WTC11 (cell line): Measurements from ENCODE around the gene COLQ. TPM values are rescaled to one million over a fixed set of nuclear protein-coding genes. Genes with fewer than 3 reads are reported as not detected.

Experiments
- ATAC-seq: fragments of 200-7000 bp; cut with Tn5 transposase; 2 replicates; pipeline ENCODE4 v1.10.0; 2021; ENCODE audit warnings: mild to moderate bottlenecking, moderate library complexity
- CTCF ChIA-PET: fragments of 300-600 bp; sonication (Branson Sonifier 250); formaldehyde crosslinking; loops from one replicate; lab custom pipeline; 2021; ENCODE audit warnings: antibody characterized with exemption; lab: Charles Lee
- POLR2A ChIA-PET: fragments of 350-600 bp; sonication (Branson Sonifier 250); formaldehyde crosslinking; loops from one replicate; lab custom pipeline; 2021; ENCODE audit warnings: antibody characterized with exemption; lab: Charles Lee
- DNase-seq: peaks from one replicate; pipeline ENCODE4 v3.0.0; 2021; ENCODE audit warnings: low spot score
- H3K27ac Mint-ChIP-seq: 2 replicates; pipeline ENCODE4 v1.8.0; 2021; ENCODE audit warnings: mixed read lengths
- H3K27me3 Mint-ChIP-seq: 2 replicates; pipeline ENCODE4 v1.8.0; 2021; ENCODE audit warnings: low read depth, mild to moderate bottlenecking, moderate library complexity, mixed read lengths
- H3K36me3 Mint-ChIP-seq: 2 replicates; pipeline ENCODE4 v1.8.0; 2021; ENCODE audit warnings: mixed read lengths
- H3K4me1 Mint-ChIP-seq: 2 replicates; pipeline ENCODE4 v1.8.0; 2022; ENCODE audit warnings: mixed read lengths
- H3K4me3 Mint-ChIP-seq: 2 replicates; pipeline ENCODE4 v1.8.0; 2021; ENCODE audit warnings: mild to moderate bottlenecking, moderate library complexity, mixed read lengths
- H3K9me3 Mint-ChIP-seq: 2 replicates; pipeline ENCODE4 v1.8.0; 2021; ENCODE audit warnings: mixed read lengths
- ESRRA ChIP-seq: sonication (generic); formaldehyde crosslinking; IDR thresholded peaks from 2 replicates; pipeline ENCODE4 v1.8.1; 2022; ENCODE audit warnings: mild to moderate bottlenecking, missing genetic modification reagents, borderline replicate concordance
- GTF2I ChIP-seq: fragments of 250-450 bp; sonication (Bioruptor Pico); conservative IDR thresholded peaks from 2 replicates; pipeline ENCODE4 v1.4.0; 2021; ENCODE audit warnings: mild to moderate bottlenecking
- HMGA2 ChIP-seq: fragments of 250-450 bp; sonication (Bioruptor Pico); IDR thresholded peaks from 2 replicates; pipeline ENCODE4 v1.4.0; 2021; ENCODE audit warnings: mild to moderate bottlenecking, moderate library complexity
- NFATC4 ChIP-seq: fragments of 250-450 bp; sonication (Bioruptor Pico); IDR thresholded peaks from 2 replicates; pipeline ENCODE4 v1.9.0; 2021; ENCODE audit warnings: mild to moderate bottlenecking
- RORB ChIP-seq: fragments of 250-450 bp; sonication (Bioruptor Pico); IDR thresholded peaks from 2 replicates; pipeline ENCODE4 v1.9.0; 2021; ENCODE audit warnings: mild to moderate bottlenecking
- SMAD3 ChIP-seq: sonication (generic); formaldehyde crosslinking; IDR thresholded peaks from 2 replicates; pipeline ENCODE4 v1.8.0; 2022; ENCODE audit warnings: missing genetic modification reagents, mild to moderate bottlenecking, borderline replicate concordance
- SP1 ChIP-seq: sonication (generic); formaldehyde crosslinking; conservative IDR thresholded peaks from 2 replicates; pipeline ENCODE4 v1.8.1; 2022; ENCODE audit warnings: missing genetic modification reagents
- TEAD4 ChIP-seq: sonication (generic); formaldehyde crosslinking; IDR thresholded peaks from 2 replicates; pipeline ENCODE4 v1.8.0; 2022; ENCODE audit warnings: mild to moderate bottlenecking, missing genetic modification reagents
- ZBTB21 ChIP-seq: sonication (generic); formaldehyde crosslinking; IDR thresholded peaks from 2 replicates; pipeline ENCODE4 v1.8.1; 2023; ENCODE audit warnings: mild to moderate bottlenecking, missing genetic modification reagents, borderline replicate concordance
- ZNF396 ChIP-seq: fragments of 250-450 bp; sonication (Bioruptor Pico); IDR thresholded peaks from 2 replicates; pipeline ENCODE4 v1.8.0; 2021; ENCODE audit warnings: mild to moderate bottlenecking, moderate library complexity, borderline replicate concordance
- ZNF416 ChIP-seq: fragments of 250-450 bp; sonication (Bioruptor Pico); IDR thresholded peaks from 2 replicates; pipeline ENCODE4 v1.9.0; 2021; ENCODE audit warnings: mild to moderate bottlenecking, inconsistent platforms
- total RNA-seq: library from RNA; stranded (reverse); gene quantifications from 3 replicates; pipeline ENCODE4 v1.2.3, GENCODE V29; 2021
- TF ChIP-seq, protein P1 (sequence below): sonication (generic); formaldehyde crosslinking; IDR thresholded peaks from 2 replicates; pipeline ENCODE4 v1.8.0; 2022; ENCODE audit warnings: mild to moderate bottlenecking, missing genetic modification reagents
- TF ChIP-seq, protein P2 (sequence below): sonication (generic); formaldehyde crosslinking; conservative IDR thresholded peaks from 2 replicates; pipeline ENCODE4 v1.8.1; 2023; ENCODE audit warnings: mild to moderate bottlenecking, low read depth, missing genetic modification reagents, moderate library complexity
- TF ChIP-seq, protein P3 (sequence below): fragments of 250-450 bp; sonication (Bioruptor Pico); IDR thresholded peaks from 2 replicates; pipeline ENCODE4 v1.8.0; 2021; ENCODE audit warnings: mild to moderate bottlenecking
- TF ChIP-seq, protein P4 (sequence below): sonication (generic); formaldehyde crosslinking; IDR thresholded peaks from 2 replicates; pipeline ENCODE4 v1.8.0; 2023; ENCODE audit warnings: missing genetic modification reagents
- TF ChIP-seq, protein P5 (sequence below): sonication (generic); formaldehyde crosslinking; IDR thresholded peaks from 2 replicates; pipeline ENCODE4 v1.8.0; 2022; ENCODE audit warnings: mild to moderate bottlenecking, missing genetic modification reagents
- TF ChIP-seq, protein P6 (sequence below): sonication (generic); formaldehyde crosslinking; IDR thresholded peaks from 2 replicates; pipeline ENCODE4 v1.8.1; 2023; ENCODE audit warnings: mild to moderate bottlenecking, moderate library complexity, missing genetic modification reagents
- TF ChIP-seq, protein P7 (sequence below): sonication (generic); formaldehyde crosslinking; IDR thresholded peaks from 2 replicates; pipeline ENCODE4 v1.8.0; 2023; ENCODE audit warnings: missing genetic modification reagents, mild to moderate bottlenecking, borderline replicate concordance
- TF ChIP-seq, protein P8 (sequence below): fragments of 250-450 bp; sonication (Bioruptor Pico); IDR thresholded peaks from 2 replicates; pipeline ENCODE4 v1.9.0; 2021; ENCODE audit warnings: mild to moderate bottlenecking

The COLQ gene
- total RNA-seq, 1 experiment from 2014 or later, result 2.2 TPM

DNA sequence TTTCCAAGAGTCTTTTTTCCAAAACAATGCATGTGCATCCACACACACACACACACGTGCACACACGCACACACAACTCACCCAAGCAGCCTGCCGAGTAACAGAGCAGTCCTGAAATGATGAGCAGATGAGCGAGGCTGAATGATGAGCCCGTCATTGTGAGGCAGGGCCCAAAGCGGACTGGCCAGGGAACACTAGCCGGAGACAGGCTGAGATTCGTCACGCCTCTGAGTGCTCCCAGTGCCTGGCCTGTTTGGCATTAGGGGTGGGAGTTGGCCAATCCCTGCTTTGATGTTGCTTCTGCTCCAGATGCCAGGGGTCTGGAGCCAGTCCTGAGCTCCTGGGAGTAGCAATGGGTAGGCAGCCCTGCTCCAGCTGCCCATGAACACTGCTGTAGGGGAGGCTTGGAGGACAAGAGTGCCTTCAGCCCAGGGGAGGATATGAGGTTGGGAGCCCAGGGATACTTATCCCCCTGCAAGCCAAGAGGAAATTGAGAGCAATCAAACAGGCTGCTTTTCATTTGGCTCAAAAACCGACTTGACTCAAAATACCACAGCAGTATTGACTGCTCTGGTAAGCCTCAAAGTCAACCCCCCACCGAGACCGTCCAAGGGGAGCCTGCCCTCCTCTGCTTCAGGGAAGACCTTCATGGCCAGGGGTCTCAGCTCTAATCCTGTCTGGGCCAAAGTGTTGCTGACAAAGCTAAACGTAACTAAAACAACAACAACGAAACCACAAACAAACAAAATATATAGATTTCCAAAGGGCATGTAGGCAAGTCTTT is 22.9 kb downstream of the COLQ start (continued):
- TF ChIP-seq, protein P1, sequence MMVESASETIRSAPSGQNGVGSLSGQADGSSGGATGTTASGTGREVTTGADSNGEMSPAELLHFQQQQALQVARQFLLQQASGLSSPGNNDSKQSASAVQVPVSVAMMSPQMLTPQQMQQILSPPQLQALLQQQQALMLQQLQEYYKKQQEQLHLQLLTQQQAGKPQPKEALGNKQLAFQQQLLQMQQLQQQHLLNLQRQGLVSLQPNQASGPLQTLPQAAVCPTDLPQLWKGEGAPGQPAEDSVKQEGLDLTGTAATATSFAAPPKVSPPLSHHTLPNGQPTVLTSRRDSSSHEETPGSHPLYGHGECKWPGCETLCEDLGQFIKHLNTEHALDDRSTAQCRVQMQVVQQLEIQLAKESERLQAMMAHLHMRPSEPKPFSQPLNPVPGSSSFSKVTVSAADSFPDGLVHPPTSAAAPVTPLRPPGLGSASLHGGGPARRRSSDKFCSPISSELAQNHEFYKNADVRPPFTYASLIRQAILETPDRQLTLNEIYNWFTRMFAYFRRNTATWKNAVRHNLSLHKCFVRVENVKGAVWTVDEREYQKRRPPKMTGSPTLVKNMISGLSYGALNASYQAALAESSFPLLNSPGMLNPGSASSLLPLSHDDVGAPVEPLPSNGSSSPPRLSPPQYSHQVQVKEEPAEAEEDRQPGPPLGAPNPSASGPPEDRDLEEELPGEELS (CRISPR knock-in tag), result no peak

DNA sequence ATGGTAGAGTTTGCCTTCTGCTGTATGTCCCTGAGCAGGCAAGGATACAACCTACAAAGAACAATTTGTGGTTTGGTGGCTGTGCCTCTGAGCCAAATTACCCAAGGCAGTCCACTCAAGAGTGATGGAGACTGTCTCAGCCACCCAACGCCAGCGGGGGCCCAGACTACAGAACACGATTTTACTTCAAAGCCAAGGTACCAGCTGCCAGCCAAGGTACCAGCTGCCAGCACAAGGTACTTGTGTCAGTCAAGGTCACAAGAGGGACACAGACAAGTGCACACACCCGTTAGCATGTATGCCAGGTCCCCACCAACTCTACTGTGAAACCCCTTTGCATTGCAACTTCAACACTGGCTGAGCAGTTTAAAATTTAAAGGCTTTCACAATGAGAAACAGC is 23.5 kb downstream of the COLQ start:
- no peak for ATAC-seq
- H3K27me3 Mint-ChIP-seq, result peaks cover 6% of the 10 kb centered on the region; the same call in 1 of the 2 replicates
- no peak overlapping the region for H3K27ac Mint-ChIP-seq
- H3K36me3 Mint-ChIP-seq, result no peaks in the 10 kb centered on the region
- peaks cover 22% of the 10 kb centered on the region for H3K4me1 Mint-ChIP-seq
- DNase-seq, result no peak
- H3K4me3 Mint-ChIP-seq, result no peak overlapping the region
- CTCF ChIA-PET, result no interaction called here
- POLR2A ChIA-PET, result no interaction called here
- H3K9me3 Mint-ChIP-seq, result no peaks in the 10 kb centered on the region
- TF ChIP-seq, protein P2, sequence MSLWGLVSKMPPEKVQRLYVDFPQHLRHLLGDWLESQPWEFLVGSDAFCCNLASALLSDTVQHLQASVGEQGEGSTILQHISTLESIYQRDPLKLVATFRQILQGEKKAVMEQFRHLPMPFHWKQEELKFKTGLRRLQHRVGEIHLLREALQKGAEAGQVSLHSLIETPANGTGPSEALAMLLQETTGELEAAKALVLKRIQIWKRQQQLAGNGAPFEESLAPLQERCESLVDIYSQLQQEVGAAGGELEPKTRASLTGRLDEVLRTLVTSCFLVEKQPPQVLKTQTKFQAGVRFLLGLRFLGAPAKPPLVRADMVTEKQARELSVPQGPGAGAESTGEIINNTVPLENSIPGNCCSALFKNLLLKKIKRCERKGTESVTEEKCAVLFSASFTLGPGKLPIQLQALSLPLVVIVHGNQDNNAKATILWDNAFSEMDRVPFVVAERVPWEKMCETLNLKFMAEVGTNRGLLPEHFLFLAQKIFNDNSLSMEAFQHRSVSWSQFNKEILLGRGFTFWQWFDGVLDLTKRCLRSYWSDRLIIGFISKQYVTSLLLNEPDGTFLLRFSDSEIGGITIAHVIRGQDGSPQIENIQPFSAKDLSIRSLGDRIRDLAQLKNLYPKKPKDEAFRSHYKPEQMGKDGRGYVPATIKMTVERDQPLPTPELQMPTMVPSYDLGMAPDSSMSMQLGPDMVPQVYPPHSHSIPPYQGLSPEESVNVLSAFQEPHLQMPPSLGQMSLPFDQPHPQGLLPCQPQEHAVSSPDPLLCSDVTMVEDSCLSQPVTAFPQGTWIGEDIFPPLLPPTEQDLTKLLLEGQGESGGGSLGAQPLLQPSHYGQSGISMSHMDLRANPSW, result no peak
- TF ChIP-seq ZNF396, result no peak
- TF ChIP-seq, protein P3, sequence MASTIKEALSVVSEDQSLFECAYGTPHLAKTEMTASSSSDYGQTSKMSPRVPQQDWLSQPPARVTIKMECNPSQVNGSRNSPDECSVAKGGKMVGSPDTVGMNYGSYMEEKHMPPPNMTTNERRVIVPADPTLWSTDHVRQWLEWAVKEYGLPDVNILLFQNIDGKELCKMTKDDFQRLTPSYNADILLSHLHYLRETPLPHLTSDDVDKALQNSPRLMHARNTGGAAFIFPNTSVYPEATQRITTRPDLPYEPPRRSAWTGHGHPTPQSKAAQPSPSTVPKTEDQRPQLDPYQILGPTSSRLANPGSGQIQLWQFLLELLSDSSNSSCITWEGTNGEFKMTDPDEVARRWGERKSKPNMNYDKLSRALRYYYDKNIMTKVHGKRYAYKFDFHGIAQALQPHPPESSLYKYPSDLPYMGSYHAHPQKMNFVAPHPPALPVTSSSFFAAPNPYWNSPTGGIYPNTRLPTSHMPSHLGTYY (CRISPR knock-in tag), result no peak
- TF ChIP-seq, protein P4, sequence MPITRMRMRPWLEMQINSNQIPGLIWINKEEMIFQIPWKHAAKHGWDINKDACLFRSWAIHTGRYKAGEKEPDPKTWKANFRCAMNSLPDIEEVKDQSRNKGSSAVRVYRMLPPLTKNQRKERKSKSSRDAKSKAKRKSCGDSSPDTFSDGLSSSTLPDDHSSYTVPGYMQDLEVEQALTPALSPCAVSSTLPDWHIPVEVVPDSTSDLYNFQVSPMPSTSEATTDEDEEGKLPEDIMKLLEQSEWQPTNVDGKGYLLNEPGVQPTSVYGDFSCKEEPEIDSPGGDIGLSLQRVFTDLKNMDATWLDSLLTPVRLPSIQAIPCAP (CRISPR knock-in tag), result no peak
- no peak for TF ChIP-seq ESRRA (CRISPR knock-in tag)
- TF ChIP-seq, protein P5, sequence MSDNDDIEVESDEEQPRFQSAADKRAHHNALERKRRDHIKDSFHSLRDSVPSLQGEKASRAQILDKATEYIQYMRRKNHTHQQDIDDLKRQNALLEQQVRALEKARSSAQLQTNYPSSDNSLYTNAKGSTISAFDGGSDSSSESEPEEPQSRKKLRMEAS, result no peak
- TF ChIP-seq, protein P6, sequence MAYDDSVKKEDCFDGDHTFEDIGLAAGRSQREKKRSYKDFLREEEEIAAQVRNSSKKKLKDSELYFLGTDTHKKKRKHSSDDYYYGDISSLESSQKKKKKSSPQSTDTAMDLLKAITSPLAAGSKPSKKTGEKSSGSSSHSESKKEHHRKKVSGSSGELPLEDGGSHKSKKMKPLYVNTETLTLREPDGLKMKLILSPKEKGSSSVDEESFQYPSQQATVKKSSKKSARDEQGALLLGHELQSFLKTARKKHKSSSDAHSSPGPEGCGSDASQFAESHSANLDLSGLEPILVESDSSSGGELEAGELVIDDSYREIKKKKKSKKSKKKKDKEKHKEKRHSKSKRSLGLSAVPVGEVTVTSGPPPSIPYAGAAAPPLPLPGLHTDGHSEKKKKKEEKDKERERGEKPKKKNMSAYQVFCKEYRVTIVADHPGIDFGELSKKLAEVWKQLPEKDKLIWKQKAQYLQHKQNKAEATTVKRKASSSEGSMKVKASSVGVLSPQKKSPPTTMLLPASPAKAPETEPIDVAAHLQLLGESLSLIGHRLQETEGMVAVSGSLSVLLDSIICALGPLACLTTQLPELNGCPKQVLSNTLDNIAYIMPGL (CRISPR knock-in tag), result no peak
- TF ChIP-seq HMGA2 (CRISPR knock-in tag), result no peak
- TF ChIP-seq NFATC4 (CRISPR knock-in tag), result no peak
- no peak for TF ChIP-seq GTF2I (CRISPR knock-in tag)
- no peak for TF ChIP-seq SP1 (CRISPR knock-in tag)
- TF ChIP-seq, protein P7, sequence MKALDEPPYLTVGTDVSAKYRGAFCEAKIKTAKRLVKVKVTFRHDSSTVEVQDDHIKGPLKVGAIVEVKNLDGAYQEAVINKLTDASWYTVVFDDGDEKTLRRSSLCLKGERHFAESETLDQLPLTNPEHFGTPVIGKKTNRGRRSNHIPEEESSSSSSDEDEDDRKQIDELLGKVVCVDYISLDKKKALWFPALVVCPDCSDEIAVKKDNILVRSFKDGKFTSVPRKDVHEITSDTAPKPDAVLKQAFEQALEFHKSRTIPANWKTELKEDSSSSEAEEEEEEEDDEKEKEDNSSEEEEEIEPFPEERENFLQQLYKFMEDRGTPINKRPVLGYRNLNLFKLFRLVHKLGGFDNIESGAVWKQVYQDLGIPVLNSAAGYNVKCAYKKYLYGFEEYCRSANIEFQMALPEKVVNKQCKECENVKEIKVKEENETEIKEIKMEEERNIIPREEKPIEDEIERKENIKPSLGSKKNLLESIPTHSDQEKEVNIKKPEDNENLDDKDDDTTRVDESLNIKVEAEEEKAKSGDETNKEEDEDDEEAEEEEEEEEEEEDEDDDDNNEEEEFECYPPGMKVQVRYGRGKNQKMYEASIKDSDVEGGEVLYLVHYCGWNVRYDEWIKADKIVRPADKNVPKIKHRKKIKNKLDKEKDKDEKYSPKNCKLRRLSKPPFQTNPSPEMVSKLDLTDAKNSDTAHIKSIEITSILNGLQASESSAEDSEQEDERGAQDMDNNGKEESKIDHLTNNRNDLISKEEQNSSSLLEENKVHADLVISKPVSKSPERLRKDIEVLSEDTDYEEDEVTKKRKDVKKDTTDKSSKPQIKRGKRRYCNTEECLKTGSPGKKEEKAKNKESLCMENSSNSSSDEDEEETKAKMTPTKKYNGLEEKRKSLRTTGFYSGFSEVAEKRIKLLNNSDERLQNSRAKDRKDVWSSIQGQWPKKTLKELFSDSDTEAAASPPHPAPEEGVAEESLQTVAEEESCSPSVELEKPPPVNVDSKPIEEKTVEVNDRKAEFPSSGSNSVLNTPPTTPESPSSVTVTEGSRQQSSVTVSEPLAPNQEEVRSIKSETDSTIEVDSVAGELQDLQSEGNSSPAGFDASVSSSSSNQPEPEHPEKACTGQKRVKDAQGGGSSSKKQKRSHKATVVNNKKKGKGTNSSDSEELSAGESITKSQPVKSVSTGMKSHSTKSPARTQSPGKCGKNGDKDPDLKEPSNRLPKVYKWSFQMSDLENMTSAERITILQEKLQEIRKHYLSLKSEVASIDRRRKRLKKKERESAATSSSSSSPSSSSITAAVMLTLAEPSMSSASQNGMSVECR (CRISPR knock-in tag), result no peak
- TF ChIP-seq SMAD3, result no peak
- no peak for TF ChIP-seq ZNF416 (CRISPR knock-in tag)
- no peak for TF ChIP-seq RORB
- TF ChIP-seq ZBTB21 (CRISPR knock-in tag), result no peak
- TF ChIP-seq TEAD4, result no peak
- TF ChIP-seq, protein P8, sequence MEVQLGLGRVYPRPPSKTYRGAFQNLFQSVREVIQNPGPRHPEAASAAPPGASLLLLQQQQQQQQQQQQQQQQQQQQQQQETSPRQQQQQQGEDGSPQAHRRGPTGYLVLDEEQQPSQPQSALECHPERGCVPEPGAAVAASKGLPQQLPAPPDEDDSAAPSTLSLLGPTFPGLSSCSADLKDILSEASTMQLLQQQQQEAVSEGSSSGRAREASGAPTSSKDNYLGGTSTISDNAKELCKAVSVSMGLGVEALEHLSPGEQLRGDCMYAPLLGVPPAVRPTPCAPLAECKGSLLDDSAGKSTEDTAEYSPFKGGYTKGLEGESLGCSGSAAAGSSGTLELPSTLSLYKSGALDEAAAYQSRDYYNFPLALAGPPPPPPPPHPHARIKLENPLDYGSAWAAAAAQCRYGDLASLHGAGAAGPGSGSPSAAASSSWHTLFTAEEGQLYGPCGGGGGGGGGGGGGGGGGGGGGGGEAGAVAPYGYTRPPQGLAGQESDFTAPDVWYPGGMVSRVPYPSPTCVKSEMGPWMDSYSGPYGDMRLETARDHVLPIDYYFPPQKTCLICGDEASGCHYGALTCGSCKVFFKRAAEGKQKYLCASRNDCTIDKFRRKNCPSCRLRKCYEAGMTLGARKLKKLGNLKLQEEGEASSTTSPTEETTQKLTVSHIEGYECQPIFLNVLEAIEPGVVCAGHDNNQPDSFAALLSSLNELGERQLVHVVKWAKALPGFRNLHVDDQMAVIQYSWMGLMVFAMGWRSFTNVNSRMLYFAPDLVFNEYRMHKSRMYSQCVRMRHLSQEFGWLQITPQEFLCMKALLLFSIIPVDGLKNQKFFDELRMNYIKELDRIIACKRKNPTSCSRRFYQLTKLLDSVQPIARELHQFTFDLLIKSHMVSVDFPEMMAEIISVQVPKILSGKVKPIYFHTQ (CRISPR knock-in tag), result no peak
